Activated CD4-positive, alpha-beta memory T cell treated with anti-CD3 and anti-CD28 coated beads, Interleukin-2, amount 10 ng/mL, durations not matched to agents 7 days and 5 days (primary cell): ENCODE data around the gene CABCOCO1. TPM values are rescaled to one million over a fixed set of nuclear protein-coding genes. Genes with fewer than 3 reads are reported as not detected.

Source experiments
- CTCF ChIA-PET: fragments of 350-600 bp; sonication (Branson Sonifier 250); formaldehyde crosslinking; loops from one replicate; lab custom pipeline; 2021; ENCODE audit warnings: antibody characterized with exemption, inconsistent platforms; lab: Charles Lee
- POLR2A ChIA-PET: fragments of 350-600 bp; sonication (Branson Sonifier 250); formaldehyde crosslinking; loops from one replicate; lab custom pipeline; 2021; ENCODE audit warnings: antibody characterized with exemption; lab: Charles Lee
- DNase-seq: peaks from one replicate; pipeline ENCODE4 v3.0.0-alpha.2; 2020
- H3K27ac Mint-ChIP-seq: one replicate; pipeline ENCODE4 v1.8.0; 2021; ENCODE audit warnings: mild to moderate bottlenecking, mixed read lengths
- H3K27me3 Mint-ChIP-seq: one replicate; pipeline ENCODE4 v1.8.0; 2021; ENCODE audit warnings: mixed read lengths
- H3K36me3 Mint-ChIP-seq: one replicate; pipeline ENCODE4 v1.8.0; 2021; ENCODE audit warnings: low read depth, mixed read lengths
- H3K4me1 Mint-ChIP-seq: one replicate; pipeline ENCODE4 v1.8.0; 2021; ENCODE audit warnings: mixed read lengths
- H3K4me3 Mint-ChIP-seq: one replicate; pipeline ENCODE4 v1.8.0; 2021; ENCODE audit warnings: mild to moderate bottlenecking, mixed read lengths
- H3K9me3 Mint-ChIP-seq: one replicate; pipeline ENCODE4 v1.8.0; 2021; ENCODE audit warnings: mixed read lengths
- total RNA-seq, 2 experiments: library from RNA; stranded (reverse); gene quantifications; one replicate each; pipeline ENCODE4 v1.2.3, GENCODE V29; 2021

CABCOCO1 gene
- total RNA-seq, 2 experiments from 2014 or later: not detected

DNA sequence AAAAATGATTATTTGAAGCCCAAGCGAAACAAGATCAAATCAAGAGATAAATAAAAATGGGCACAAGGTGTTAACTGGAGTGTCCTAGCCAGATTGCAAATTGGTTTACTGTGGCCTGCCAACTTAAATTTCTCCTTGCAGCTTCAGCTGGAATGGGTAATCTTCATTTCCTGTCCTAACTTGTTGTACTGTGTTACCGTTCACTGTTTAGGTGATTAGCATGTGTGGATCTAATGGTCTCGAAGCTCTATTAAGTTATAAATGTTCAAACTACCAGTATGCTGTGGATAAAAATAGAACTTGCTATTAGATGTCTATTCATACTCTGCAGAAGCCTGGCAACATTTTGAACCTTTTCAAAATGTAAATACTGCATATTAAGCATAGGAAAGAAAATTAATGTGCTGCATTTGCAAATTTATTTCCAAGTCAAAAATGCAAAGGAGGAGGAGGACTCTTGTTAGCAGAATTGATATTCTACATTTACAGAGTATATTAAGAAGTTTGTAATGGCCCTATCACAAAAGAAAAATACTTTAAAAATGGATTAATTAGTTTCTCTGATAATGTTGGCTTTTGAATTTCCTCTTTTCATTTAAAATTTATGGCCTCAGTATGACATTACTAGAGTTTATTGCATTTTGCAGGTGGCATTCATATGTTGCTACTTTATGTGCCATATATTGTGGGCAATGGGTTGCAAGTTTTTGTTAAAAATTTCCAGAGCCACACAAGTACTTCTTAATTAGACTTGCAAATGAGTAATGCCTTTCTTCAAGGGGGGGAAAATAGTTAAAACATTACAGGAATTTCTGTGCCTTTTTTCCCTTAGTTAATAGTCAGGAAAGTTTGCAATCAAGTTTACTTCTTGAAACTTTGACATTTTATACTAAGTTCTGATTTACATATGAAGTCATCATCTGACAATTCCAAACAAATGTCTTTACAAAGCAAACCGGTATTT is 92.1 kb downstream of the CABCOCO1 start:
- Mint-ChIP-seq H3K27ac (no peak overlapping the region), H3K4me3 (no peak overlapping the region), H3K9me3 (peaks cover 4% of the 10 kb centered on the region), H3K4me1 (peaks cover 31% of the 10 kb centered on the region), H3K36me3 (peaks cover 9% of the 10 kb centered on the region), H3K27me3 (no peaks in the 10 kb centered on the region)
- POLR2A ChIA-PET: no interaction called here
- CTCF ChIA-PET: no interaction called here
- no peak for DNase-seq

DNA sequence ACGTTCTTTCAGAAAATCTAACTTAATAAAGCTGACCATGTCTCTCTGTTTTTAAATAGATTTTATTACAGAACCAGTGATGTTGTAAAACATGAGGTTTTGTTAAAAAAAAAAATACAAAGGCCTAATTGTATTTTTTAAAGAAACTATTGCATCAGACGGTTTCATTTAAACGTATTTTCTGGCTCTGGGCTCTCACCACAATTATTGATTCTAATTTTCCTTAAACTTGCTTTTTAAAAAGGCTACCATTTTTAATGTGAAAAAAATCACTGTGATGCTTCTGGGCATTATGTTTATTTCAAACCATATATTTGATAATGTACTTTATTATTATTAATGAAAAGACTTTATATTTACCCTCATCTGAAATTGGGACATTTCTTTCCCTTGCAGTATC is 94.3 kb downstream of the CABCOCO1 start:
- no peaks in the 10 kb centered on the region for H3K27me3 Mint-ChIP-seq
- ChIA-PET POLR2A (interaction anchor here (1.0 kb wide), 1 partner anchor 23 kb away, joined by 3 read pairs; no protein-coding TSS in a partner anchor), CTCF (interaction anchor here (1.3 kb wide), 1 partner anchor 140 kb away, joined by 3 read pairs; no protein-coding TSS in a partner anchor)
- H3K36me3 Mint-ChIP-seq: peaks cover 9% of the 10 kb centered on the region
- no peak for DNase-seq
- H3K4me1 Mint-ChIP-seq: peaks cover 27% of the 10 kb centered on the region
- no peak overlapping the region for H3K4me3 Mint-ChIP-seq
- no peak overlapping the region for H3K27ac Mint-ChIP-seq
- peaks cover 4% of the 10 kb centered on the region for H3K9me3 Mint-ChIP-seq

GRCh38 chr10:61757525-61758397 is 95.0 kb downstream of the CABCOCO1 start:
- POLR2A ChIA-PET: interaction anchor here (1.0 kb wide), 1 partner anchor 23 kb away, joined by 3 read pairs; no protein-coding TSS in a partner anchor
- Mint-ChIP-seq H3K4me3 (no peak overlapping the region), H3K27me3 (no peaks in the 10 kb centered on the region), H3K9me3 (peaks cover 4% of the 10 kb centered on the region), H3K36me3 (peaks cover 9% of the 10 kb centered on the region), H3K4me1 (peaks cover 19% of the 10 kb centered on the region), H3K27ac (no peak overlapping the region)
- CTCF ChIA-PET: interaction anchor here (1.3 kb wide), 1 partner anchor 139 kb away, joined by 3 read pairs; no protein-coding TSS in a partner anchor
- DNase-seq: no peak

GRCh38 chr10:61758433-61758832 is 95.7 kb downstream of the CABCOCO1 start:
- Mint-ChIP-seq H3K4me1 (peaks cover 15% of the 10 kb centered on the region), H3K4me3 (no peak overlapping the region), H3K36me3 (peaks cover 6% of the 10 kb centered on the region), H3K27me3 (no peaks in the 10 kb centered on the region), H3K27ac (no peak overlapping the region), H3K9me3 (peaks cover 4% of the 10 kb centered on the region)
- POLR2A ChIA-PET: no interaction called here
- DNase-seq: no peak
- CTCF ChIA-PET: interaction anchor here (1.3 to 1.8 kb wide), 2 partner anchors 7 to 138 kb away, joined by 3 to 6 read pairs; no protein-coding TSS in a partner anchor

DNA sequence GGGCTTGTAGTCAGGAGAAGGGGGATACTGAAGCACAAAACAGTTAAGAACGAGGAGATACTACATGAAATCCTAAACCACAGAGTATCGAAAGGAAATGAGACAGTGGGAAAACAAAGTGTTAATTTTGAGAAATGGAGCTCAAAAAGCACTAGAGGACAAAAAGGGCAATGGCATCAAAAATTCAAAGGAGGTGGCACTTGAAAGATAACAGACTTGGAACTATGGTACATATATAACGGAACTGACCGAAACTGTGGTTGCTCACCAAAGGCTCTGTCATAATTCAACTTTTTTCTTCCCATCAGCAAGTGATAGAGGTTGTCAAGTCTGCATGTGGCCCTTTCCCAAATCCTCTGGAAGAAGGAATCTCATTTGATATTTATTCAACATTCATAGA is 97.0 kb downstream of the CABCOCO1 start:
- peaks cover 4% of the 10 kb centered on the region for H3K9me3 Mint-ChIP-seq
- no peaks in the 10 kb centered on the region for H3K27me3 Mint-ChIP-seq
- H3K27ac Mint-ChIP-seq: no peak overlapping the region
- H3K36me3 Mint-ChIP-seq: peaks cover 4% of the 10 kb centered on the region
- ChIA-PET CTCF (interaction anchor here (1.8 kb wide), 1 partner anchor 9 kb away, joined by 6 read pairs; no protein-coding TSS in a partner anchor), POLR2A (no interaction called here)
- DNase-seq: no peak
- peaks cover 15% of the 10 kb centered on the region for H3K4me1 Mint-ChIP-seq
- no peak overlapping the region for H3K4me3 Mint-ChIP-seq

DNA sequence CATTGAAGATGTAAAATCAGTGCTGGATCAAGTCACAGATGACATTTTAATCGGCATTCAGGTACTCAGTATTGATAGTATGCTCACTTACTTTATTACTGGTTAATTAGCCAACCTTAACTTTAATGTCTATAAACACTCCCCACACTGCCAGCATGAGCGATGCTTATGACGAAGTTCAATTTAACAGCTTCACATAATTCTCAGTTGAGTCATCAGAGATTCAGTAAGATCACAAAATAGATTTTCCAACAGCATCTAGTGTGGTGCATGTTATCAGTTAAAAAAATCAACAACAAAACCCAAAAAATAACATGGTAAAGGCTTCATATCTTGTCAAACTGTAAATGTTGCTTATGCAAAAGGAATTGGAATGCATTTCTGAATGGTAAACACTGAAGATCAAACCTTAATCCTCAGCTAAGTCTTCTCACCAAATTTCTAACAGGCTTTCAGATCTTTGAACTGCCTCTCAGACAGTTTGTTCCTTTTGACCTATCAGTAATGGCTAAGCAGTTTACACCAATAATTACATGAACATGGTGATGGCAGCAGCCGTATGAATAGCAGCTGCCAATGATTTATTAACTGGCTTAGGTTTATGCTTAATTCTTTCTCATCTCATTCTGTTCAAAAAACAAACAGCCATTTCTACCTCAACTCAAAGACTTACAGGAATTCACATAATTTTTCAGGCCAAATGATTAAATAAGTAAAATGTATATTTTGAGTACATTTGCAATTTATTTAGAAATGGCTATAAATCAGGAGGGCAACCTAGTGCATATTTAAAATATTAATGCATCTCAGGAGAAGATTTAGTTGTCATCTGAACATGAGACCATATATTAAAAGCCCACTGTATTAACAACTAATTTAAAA is 98.5 kb downstream of the CABCOCO1 start:
- Mint-ChIP-seq H3K27ac (peak overlapping the region; percentile 53), H3K9me3 (peaks cover 4% of the 10 kb centered on the region), H3K4me1 (peaks cover 25% of the 10 kb centered on the region), H3K27me3 (no peaks in the 10 kb centered on the region), H3K4me3 (no peak overlapping the region), H3K36me3 (peaks cover 4% of the 10 kb centered on the region)
- ChIA-PET POLR2A (interaction anchor here (0.9 to 1.7 kb wide), 5 partner anchors 8 to 140 kb away, joined by 3 to 6 read pairs (median 4); partner anchors contain the start of gene ARID5B), CTCF (interaction anchor here (1.3 to 2.7 kb wide), 3 partner anchors 10 to 136 kb away, joined by 4 to 9 read pairs (median 7); no protein-coding TSS in a partner anchor)
- no peak for DNase-seq

GRCh38 chr10:61761825-61762217 is 99.1 kb downstream of the CABCOCO1 start:
- Mint-ChIP-seq H3K27ac (no peak overlapping the region), H3K4me1 (peaks cover 25% of the 10 kb centered on the region), H3K9me3 (peaks cover 4% of the 10 kb centered on the region), H3K4me3 (no peak overlapping the region), H3K27me3 (no peaks in the 10 kb centered on the region), H3K36me3 (peaks cover 4% of the 10 kb centered on the region)
- DNase-seq: no peak
- ChIA-PET POLR2A (interaction anchor here (1.1 to 1.7 kb wide), 3 partner anchors 9 to 23 kb away, joined by 4 to 6 read pairs (median 4); no protein-coding TSS in a partner anchor), CTCF (interaction anchor here (1.3 to 2.7 kb wide), 3 partner anchors 11 to 135 kb away, joined by 4 to 9 read pairs (median 7); no protein-coding TSS in a partner anchor)

DNA sequence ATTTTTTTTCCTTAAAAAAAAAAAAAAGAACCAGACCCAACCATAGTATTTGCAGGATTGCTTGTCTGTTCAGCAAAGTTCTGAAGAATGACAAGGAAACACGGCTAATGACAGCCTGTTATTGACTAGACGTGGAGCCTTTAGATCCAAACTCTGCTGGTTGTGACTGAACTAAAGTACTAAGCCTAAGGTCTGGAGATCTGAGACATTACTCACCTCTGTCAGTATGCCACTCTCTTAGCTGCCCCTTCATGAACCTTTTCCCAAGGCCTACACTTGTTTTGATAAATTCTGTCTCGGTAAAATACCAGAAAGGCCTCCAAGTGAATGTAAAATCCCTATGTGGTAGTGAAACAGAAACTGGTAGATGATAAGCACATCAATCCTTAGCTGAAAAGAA is 101.0 kb downstream of the CABCOCO1 start:
- H3K27ac Mint-ChIP-seq: no peak overlapping the region
- no peak for DNase-seq
- POLR2A ChIA-PET: interaction anchor here (1.3 kb wide), 1 partner anchor 137 kb away, joined by 3 read pairs; no protein-coding TSS in a partner anchor
- no peak overlapping the region for H3K4me3 Mint-ChIP-seq
- CTCF ChIA-PET: interaction anchor here (1.5 to 2.7 kb wide), 3 partner anchors 12 to 481 kb away, joined by 3 to 10 read pairs (median 9); no protein-coding TSS in a partner anchor
- H3K4me1 Mint-ChIP-seq: peaks cover 25% of the 10 kb centered on the region
- H3K36me3 Mint-ChIP-seq: peaks cover 4% of the 10 kb centered on the region
- H3K9me3 Mint-ChIP-seq: peaks cover 4% of the 10 kb centered on the region
- H3K27me3 Mint-ChIP-seq: no peaks in the 10 kb centered on the region

GRCh38 chr10:61764486-61764885 is 101.8 kb downstream of the CABCOCO1 start:
- Mint-ChIP-seq H3K4me3 (no peak overlapping the region), H3K36me3 (peaks cover 2% of the 10 kb centered on the region), H3K27me3 (no peaks in the 10 kb centered on the region), H3K9me3 (peaks cover 5% of the 10 kb centered on the region), H3K4me1 (peaks cover 25% of the 10 kb centered on the region), H3K27ac (no peak overlapping the region)
- DNase-seq: no peak
- POLR2A ChIA-PET: interaction anchor here (1.3 to 1.7 kb wide), 2 partner anchors 12 to 136 kb away, joined by 3 to 5 read pairs; no protein-coding TSS in a partner anchor
- CTCF ChIA-PET: interaction anchor here (0.6 to 2.4 kb wide), 3 partner anchors 13 to 769 kb away, joined by 3 to 10 read pairs (median 3); no protein-coding TSS in a partner anchor

- POLR2A ChIA-PET: interaction anchor here (0.7 to 2.3 kb wide), 10 partner anchors 13 to 286 kb away, joined by 3 to 11 read pairs (median 4); partner anchors contain the start of gene ARID5B
- Mint-ChIP-seq H3K36me3 (no peaks in the 10 kb centered on the region), H3K9me3 (peaks cover 2% of the 10 kb centered on the region), H3K4me1 (peaks cover 22% of the 10 kb centered on the region), H3K27ac (peak overlapping the region; percentile 70), H3K4me3 (no peak overlapping the region), H3K27me3 (no peaks in the 10 kb centered on the region)
- DNase-seq: no peak
- CTCF ChIA-PET: interaction anchor here (0.6 to 2.4 kb wide), 6 partner anchors 13 to 768 kb away, joined by 3 to 10 read pairs (median 4); no protein-coding TSS in a partner anchor
These were observed 102.7 kb downstream of the CABCOCO1 start for GRCh38 chr10:61765176-61766087.
